Activated CD8-positive, alpha-beta memory T cell treated with anti-CD3 and anti-CD28 coated beads for 4 hours (primary cell): ENCODE results near the gene CCRL2.

Experiments
- DNase-seq, 2 donors: peaks; one replicate each; pipeline ENCODE4 v3.0.0-alpha.2; 2020; ENCODE audit warnings: low read depth in 2 of 2

The CCRL2 gene, protein sequence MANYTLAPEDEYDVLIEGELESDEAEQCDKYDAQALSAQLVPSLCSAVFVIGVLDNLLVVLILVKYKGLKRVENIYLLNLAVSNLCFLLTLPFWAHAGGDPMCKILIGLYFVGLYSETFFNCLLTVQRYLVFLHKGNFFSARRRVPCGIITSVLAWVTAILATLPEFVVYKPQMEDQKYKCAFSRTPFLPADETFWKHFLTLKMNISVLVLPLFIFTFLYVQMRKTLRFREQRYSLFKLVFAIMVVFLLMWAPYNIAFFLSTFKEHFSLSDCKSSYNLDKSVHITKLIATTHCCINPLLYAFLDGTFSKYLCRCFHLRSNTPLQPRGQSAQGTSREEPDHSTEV

DNA sequence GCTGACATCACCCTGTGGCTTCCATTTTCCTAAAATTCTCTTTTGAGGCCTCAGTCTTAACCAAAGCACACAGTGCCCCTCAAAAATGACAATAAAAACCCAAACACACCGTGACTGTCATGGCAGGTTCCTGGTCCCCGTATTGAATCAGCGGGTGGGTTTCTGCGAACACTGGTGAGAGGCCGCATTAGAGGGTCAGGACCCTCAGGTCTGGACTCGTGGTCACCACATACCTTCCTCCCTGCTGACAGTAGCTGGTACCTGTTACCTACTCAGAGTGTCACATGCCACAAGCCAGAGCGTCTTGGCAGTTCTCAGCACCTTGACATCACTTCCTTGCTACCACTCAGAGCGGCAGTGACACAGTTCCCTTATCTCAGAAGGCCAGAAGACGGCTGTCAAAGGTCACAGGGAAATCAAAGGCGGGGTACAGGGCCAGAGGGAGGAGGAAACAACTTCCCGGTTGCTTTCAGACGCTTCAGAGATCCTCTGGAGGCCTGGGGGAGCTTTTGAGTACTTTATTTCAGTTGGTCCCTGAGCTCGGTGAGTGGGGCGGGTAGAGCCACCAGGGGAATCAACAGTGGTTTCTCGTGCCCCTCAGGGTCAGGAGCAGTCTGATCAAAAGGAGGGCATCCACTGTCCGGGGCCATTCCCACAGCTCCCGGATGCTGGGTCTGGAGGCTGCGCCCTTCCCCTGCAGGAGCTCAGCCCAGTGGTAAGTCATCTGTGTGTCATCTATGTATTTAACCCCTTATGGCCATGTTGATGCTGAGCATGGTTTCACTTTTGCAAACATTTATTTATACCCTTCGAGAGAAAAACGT lies at the start of gene CCRL2, which contains the start of gene CCR5AS:
Gene CCRL2, plus strand, starts transcription at position 472 of the 824 bp plus-strand sequence. CDS start 821 bp downstream, outside the sequence.
Gene CCR5AS, minus strand, starts transcription at position 279 of the 824 bp plus-strand sequence.
- DNase-seq, result peak in 1 of 2 donors; percentile 14

- no peak for DNase-seq
These were observed 48.6 kb upstream of the CCRL2 start for GRCh38 chr3:46358466-46358865.

- no peak for DNase-seq
These were observed 47.1 kb upstream of the CCRL2 start for GRCh38 chr3:46359733-46360493.

DNA sequence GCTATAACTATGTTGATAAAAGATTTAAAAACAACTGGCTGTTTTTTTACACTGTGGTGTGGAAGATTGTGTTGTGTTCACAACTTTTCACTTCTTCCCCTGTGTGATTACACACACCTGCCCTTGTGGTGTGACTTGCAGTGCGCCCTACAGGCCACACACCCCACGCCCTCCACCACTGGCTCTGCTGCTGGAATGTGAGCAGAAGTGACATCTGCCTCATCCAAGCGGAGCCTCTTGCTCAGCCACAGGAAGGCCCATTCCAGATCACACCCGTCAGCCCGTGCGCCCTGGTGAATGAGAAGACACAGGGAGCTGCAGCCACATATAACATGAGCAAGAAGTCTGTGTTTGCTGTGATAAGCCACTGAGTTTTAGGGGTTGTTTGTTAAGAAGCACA lies 46.2 kb upstream of the CCRL2 start:
- DNase-seq, result no peak

GRCh38 chr3:46361408-46362283 lies 45.4 kb upstream of the CCRL2 start:
- DNase-seq, result no peak

DNA sequence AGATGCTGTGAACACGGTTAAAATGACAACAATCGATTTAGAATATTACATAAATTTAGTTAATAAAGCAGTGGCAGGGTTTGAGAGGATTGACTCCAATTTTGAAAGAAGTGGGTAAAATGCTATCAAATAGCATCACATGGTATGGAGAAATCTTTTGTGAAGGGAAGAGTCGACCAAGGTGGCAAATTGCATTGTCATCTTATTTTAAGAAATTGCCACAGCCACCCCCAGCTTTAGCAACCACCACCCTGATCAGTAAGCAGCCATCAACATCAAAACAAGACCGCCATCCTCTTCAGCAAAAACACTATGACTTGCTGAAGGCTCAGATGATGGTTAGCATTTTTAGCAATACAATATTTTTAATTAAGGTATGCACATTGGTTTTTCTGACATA lies 42.0 kb upstream of the CCRL2 start:
- no peak for DNase-seq

GRCh38 chr3:46365737-46366524 lies 41.1 kb upstream of the CCRL2 start:
- no peak for DNase-seq

- DNase-seq, result no peak
These were observed 39.2 kb upstream of the CCRL2 start for GRCh38 chr3:46367811-46368210.

DNA sequence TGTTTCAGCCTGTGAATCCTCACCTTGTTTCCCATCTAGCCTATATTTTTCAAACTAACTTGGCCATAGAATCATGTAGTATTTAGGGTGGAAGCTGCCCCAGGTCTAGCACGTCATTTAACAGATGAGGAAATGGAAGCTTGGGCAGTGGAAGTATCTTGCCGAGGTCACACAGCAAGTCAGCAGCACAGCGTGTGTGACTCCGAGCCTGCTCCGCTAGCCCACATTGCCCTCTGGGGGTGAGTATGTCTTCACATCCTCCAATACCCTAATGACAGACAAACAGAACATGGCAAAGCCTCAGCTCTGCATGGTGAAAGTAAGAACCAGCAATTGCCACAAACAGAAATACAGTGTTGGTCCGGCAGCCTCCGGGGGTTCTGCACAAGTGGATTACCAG lies 38.5 kb upstream of the CCRL2 start:
- peak; percentile 29 to 50 for DNase-seq

- no peak for DNase-seq
These were observed 37.9 kb upstream of the CCRL2 start for GRCh38 chr3:46369151-46369550.

- no peak for DNase-seq
These were observed 37.4 kb upstream of the CCRL2 start for GRCh38 chr3:46369675-46370132.

DNA sequence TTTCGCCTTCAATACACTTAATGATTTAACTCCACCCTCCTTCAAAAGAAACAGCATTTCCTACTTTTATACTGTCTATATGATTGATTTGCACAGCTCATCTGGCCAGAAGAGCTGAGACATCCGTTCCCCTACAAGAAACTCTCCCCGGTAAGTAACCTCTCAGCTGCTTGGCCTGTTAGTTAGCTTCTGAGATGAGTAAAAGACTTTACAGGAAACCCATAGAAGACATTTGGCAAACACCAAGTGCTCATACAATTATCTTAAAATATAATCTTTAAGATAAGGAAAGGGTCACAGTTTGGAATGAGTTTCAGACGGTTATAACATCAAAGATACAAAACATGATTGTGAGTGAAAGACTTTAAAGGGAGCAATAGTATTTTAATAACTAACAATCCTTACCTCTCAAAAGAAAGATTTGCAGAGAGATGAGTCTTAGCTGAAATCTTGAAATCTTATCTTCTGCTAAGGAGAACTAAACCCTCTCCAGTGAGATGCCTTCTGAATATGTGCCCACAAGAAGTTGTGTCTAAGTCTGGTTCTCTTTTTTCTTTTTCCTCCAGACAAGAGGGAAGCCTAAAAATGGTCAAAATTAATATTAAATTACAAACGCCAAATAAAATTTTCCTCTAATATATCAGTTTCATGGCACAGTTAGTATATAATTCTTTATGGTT lies 36.1 kb upstream of the CCRL2 start, which contains the start of gene CCR5:
Gene CCR5, plus strand, starts transcription at position 108 of the 680 bp plus-strand sequence. CDS start 1,957 bp downstream, outside the sequence.
- no peak for DNase-seq

GRCh38 chr3:46371519-46372340 lies 35.3 kb upstream of the CCRL2 start:
- no peak for DNase-seq

DNA sequence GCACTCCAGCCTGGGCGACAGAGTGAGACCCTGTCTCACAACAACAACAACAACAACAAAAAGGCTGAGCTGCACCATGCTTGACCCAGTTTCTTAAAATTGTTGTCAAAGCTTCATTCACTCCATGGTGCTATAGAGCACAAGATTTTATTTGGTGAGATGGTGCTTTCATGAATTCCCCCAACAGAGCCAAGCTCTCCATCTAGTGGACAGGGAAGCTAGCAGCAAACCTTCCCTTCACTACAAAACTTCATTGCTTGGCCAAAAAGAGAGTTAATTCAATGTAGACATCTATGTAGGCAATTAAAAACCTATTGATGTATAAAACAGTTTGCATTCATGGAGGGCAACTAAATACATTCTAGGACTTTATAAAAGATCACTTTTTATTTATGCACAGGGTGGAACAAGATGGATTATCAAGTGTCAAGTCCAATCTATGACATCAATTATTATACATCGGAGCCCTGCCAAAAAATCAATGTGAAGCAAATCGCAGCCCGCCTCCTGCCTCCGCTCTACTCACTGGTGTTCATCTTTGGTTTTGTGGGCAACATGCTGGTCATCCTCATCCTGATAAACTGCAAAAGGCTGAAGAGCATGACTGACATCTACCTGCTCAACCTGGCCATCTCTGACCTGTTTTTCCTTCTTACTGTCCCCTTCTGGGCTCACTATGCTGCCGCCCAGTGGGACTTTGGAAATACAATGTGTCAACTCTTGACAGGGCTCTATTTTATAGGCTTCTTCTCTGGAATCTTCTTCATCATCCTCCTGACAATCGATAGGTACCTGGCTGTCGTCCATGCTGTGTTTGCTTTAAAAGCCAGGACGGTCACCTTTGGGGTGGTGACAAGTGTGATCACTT lies 34.3 kb upstream of the CCRL2 start:
- no peak for DNase-seq

DNA sequence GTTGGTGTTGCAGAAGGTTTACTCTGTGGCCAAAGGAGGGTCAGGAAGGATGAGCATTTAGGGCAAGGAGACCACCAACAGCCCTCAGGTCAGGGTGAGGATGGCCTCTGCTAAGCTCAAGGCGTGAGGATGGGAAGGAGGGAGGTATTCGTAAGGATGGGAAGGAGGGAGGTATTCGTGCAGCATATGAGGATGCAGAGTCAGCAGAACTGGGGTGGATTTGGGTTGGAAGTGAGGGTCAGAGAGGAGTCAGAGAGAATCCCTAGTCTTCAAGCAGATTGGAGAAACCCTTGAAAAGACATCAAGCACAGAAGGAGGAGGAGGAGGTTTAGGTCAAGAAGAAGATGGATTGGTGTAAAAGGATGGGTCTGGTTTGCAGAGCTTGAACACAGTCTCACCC lies 32.3 kb upstream of the CCRL2 start:
- DNase-seq, result no peak

- DNase-seq, result no peak
These were observed 31.8 kb upstream of the CCRL2 start for GRCh38 chr3:46375218-46375617.

DNA sequence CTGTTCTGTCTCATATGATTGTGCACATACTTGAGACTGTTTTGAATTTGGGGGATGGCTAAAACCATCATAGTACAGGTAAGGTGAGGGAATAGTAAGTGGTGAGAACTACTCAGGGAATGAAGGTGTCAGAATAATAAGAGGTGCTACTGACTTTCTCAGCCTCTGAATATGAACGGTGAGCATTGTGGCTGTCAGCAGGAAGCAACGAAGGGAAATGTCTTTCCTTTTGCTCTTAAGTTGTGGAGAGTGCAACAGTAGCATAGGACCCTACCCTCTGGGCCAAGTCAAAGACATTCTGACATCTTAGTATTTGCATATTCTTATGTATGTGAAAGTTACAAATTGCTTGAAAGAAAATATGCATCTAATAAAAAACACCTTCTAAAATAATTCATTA lies 31.2 kb upstream of the CCRL2 start:
- no peak for DNase-seq
